Stimulated activated naive CD4-positive, alpha-beta T cell treated with Interleukin-2 at 50 U/mL for 16 hours (primary cell): Measurements from ENCODE around the gene FABP3.
"Not testable (repeated sequence)": the region's sequence is repeated elsewhere in the genome, so short reads cannot be mapped to it uniquely, and the experiment has no call there.

Experiments
- DNase-seq: peaks from one replicate; lab custom pipeline; 2025; lab: John Stamatoyannopoulos, UW

FABP3 gene

GRCh38 chr1:31398246-31398645, 25.4 kb upstream of the FABP3 start:
- DNase-seq = no peak

DNA sequence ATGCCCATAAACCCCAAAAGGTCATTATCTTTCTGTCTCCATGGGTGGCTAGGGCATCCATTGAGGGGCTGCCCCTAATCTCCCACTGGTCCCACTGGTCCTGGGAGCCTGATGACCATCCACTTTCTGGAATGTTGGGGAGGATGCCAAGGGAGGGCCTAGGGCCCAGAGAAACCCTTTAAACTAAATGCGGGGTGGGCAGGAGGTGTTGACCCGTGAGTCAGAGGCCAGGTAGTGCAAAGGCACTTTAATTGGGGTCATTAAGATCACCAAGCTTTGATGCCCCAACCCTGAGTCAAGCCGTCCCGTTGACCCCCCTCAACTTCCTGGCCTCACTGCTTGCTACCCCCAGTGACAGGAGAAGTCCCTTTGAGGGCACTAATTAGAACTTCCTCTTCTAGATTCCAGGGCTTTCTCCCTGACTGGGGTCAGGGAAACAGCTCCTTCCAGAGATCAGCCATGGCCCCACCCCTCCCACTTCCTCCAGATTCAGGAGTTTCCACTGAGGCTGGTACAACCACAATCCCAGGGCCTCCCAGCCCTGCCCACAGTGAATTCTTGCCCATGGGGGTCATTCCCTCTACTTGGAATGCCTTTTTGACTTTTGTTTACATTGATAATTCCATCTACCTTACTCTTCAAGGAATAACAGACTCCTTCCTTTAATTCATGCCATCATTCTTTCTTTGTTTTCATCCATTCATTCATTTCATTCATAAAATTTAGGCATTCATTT, 24.7 kb upstream of the FABP3 start:
- no peak for DNase-seq

GRCh38 chr1:31396633-31397351, 23.9 kb upstream of the FABP3 start:
- DNase-seq = no peak

DNA sequence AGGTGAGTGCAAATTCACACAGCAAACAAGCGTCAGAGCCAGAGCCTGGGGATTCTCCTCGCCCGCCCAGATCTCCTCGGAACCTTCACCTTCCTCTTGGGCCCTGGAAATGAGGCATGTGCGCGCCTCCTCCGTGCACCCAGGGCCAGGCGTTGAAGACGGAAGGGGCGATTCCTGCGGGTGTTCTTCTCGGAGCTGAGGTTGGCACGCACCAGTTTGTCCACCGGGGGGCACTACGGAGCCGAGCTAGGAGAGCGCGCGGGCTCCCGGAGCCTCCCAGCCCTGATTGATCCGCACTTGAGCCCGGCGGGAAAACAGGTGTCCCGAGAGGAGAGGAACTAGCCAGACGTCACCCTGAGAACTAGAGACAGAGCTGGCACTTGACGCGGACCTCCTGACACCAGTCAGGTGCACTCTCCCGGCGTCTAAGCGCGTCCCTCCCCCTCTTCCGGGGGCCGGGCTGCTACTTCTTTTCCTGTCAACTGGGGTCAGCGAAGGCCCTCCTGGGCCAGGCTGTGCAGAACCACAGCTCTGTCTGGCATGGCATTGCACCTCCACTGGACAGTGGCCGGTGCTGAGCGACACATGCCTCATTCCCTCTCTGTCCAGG, 21.8 kb upstream of the FABP3 start:
- peak; percentile 63 for DNase-seq

- DNase-seq = no peak
Measured at GRCh38 chr1:31393463-31393862, 20.6 kb upstream of the FABP3 start.

GRCh38 chr1:31390071-31390470, 17.2 kb upstream of the FABP3 start:
- DNase-seq = no peak

- no peak for DNase-seq
Measured at GRCh38 chr1:31389616-31390015, 16.7 kb upstream of the FABP3 start.

- DNase-seq = no peak
Measured at GRCh38 chr1:31387612-31388011, 14.7 kb upstream of the FABP3 start.

DNA sequence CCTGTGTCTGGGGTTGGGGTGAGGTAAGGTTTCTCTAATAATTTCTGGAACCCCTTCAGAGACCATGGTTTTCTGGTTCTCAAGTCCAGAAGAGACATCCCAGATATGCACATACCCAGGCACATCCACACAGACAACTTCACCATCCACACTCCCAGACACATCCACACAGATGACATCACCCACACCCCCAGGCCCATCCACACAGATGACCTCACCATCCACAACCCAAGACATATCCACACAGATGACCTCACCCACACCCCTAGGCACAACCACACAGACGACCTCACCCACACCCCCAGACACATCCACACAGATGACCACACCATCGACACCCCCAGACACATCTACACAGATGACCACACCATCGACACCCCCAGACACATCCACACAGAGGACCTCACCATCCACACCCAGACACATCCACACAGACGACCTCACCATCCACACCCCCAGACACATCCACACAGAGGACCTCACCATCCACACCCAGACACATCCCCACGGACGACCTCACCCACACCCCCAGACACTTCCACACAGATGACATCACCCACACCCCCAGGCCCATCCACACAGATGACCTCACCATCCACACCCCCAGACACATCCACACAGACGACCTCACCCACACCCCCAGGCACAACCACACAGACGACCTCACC, 13.8 kb upstream of the FABP3 start:
- not testable (repeated sequence) for DNase-seq

GRCh38 chr1:31383967-31384366, 11.1 kb upstream of the FABP3 start:
- no peak for DNase-seq

DNA sequence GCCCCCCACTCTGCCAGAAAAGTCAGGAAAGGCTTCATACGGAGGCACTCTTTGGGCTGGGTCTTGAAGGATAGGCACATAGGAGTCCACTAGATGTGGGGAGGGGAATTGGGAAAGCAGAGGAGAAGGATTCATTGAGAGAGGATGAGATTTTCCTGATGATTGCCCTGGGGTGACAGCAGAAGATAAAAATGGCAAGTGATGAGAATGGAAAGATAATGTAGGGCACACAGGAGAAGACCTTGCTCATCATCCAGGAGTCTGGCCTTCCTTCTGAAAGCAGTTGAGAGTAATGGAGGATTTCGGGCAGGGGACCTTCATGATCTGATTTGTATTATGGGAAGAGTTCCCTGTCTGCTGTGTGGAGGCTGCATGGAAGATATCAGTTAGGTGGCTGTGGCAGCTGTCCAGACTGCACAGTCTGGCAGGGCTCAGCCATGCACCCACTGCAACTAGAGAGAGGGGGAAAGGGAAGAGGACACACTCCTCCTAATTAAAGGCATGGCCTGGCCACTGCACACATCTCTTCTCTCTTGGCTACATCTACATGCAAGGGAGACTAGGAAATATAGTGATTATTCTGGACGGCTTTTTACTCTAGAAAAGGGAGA, 9.6 kb upstream of the FABP3 start:
- DNase-seq = no peak

DNA sequence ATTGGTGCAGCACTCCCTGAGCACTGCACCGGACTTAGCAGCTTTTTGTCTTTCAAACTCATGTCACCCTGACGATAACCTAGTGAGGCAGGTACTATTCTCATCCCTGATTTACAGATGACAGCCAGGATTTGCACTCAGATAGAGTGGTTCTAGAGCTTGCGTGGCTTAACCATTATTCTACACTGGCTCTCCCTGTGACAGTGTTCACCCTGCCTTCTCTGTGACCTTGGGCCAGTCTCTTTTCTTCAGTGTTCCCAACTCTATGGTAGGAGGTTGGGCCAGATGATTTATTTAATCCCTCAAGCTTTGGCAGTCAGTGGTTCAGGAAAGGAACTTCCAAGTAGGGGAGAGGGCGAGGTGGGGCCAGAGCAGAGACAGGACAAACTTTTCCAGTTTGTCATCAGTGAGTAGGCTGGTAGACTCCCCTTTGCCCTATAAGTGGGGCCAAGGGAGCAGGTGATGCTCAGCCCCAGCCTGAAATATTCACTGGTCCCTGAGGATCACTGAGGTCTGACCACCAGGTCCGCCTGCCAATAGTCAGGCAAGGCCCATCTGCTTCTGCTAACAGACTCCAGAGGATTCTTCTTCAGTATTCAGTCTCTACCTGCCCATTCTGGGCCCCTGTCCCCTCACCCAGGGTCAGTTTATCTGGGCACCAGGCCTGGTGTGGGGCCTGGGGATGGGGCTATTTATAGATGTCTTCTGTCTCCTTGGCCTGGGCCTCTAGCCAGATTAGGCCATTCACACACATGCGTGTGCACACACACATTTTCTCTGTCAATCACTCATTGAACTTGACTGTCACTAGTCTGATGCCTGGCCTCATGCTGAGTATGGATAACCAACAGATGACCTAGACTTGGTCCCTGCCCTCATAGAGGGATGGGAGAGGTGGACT, 8.8 kb upstream of the FABP3 start:
- no peak for DNase-seq

- DNase-seq = no peak
Measured at GRCh38 chr1:31380181-31380580, 7.3 kb upstream of the FABP3 start.

DNA sequence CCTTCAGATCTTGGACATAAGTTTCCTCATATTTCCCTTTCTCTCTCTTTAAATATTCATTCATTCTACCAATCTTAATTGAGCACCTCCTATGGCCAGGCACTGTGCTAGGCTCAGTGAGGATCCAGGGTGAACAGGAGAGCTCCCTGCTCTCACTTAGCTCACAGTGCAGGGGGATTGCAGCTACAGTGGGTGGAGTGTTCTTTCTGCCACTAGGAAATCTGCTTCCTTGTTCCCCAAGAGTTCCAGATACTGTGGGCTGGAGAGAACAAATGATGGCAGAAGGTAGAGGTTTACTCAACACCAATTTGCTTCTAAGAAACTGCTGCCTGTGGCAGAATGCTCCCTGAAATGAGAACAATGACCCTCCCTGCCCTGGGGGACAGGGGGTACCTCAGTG, 5.1 kb upstream of the FABP3 start:
- DNase-seq = no peak

GRCh38 chr1:31377364-31377863, 4.5 kb upstream of the FABP3 start:
- no peak for DNase-seq

- no peak for DNase-seq
Measured at GRCh38 chr1:31376375-31377134, 3.7 kb upstream of the FABP3 start.

DNA sequence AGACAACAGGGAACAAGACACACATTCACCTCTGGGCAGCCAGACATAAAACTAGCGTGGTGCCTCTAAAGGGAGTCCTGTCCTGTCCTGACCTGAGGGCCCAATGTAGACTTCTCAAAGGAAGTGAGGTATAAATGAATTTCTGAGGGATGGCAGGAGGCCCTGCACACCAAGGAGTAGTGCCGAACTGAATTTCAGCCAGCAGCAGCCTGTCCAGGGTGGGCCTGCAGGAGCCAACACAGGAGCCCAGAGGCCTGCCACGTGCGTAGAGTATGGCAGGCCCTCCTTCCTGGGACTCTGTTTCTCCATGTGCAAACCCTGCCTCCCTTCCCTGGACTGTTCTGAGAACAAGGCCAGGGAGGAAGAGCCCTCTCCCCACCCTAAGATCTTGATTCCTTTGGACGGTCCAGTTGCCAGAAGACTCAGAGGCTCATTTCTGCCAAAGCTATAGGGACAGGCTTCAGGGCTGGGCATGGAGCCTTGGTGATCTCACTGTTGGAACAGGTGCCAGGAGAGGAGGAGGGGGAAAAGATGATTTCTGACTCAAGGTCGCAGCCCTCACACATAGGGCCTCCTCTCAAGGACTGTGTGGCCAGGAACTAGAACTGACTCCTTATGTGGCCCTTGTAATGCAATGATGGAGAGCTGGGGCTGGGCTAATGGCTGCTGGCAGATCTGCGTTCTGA, 1.8 kb upstream of the FABP3 start:
- no peak for DNase-seq

DNA sequence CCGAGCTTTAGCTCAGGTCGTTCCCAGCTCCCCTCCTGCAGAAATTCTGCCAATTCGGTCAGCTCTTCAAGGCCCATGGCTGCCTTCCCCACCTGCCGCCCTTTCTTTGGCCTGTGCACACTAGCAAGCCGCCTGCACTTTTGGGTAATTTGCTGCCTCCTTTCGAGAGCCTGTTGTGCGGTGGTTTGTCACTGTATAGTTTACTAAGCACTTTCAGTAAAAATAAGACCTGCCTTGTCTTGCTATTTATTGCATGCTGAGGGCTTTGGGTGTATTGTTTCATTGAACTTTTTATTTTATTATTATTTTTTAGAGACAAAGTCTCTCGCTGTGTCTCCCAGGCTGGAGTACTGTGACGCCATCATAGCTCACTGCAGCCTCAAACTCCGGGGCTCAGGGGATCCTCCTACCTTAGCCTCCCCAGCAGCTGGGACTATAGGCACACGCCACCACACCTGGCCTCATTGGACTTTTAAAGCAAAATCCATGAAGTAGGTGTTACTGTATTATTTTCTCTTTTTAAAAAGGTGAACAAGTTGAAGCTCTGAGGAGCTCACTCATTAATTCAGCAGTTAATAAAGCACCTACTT, 1.1 kb upstream of the FABP3 start:
- no peak for DNase-seq

DNA sequence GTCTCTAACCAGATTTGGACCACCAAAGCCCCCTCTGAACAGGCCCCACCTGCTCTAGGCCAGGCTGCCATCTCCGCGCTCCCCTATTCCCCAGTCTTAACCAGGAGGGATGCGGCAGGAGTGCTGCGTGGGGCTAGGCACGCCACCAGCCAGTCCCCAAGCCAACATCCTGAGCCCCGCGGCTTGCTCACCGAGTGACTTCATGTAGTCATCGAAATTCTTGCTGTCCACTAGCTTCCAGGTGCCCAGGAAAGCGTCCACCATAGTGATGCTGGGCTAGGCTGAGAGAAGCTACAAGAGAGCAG, 173 bp downstream of the FABP3 start:
- DNase-seq = no peak

DNA sequence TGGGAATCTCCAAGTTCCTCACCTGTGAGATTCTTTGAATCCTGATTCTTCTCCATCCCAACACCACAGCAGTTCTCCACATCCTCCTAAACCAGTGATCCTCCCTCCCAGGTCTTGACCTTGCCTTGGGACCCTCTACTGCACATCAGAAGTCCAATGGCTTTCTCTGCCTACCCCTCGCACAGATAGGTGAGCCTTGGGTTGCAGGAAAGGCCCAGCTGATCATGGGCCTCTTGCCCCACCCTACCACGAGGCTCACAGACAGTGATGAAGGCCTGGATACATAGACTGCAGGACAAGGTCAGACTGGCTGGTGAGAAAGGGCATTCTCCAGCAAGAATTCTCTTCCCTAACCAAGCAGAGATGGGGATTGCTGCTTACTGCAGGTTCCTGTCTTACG, 825 bp downstream of the FABP3 start:
- DNase-seq = no peak
